B cell (primary cell): Measurements from ENCODE around the gene TM6SF1. TPM values are rescaled to one million over a fixed set of nuclear protein-coding genes. Genes with fewer than 3 reads are reported as not detected.

ENCODE experiments used
- ATAC-seq: fragments of 200-7000 bp; cut with Tn5 transposase; one replicate; pipeline ENCODE4 v1.10.0; 2021; ENCODE audit warnings: low read depth, mild to moderate bottlenecking, moderate number of reproducible peaks, moderate library complexity
- CTCF ChIA-PET: fragments of 350-600 bp; sonication (Branson Sonifier 250); formaldehyde crosslinking; loops from one replicate; lab custom pipeline; 2021; ENCODE audit warnings: antibody characterized with exemption, inconsistent platforms; lab: Charles Lee
- POLR2A ChIA-PET: fragments of 350-600 bp; sonication (Branson Sonifier 250); formaldehyde crosslinking; loops from one replicate; lab custom pipeline; 2021; ENCODE audit warnings: antibody characterized with exemption; lab: Charles Lee
- DNase-seq: peaks from one replicate; pipeline ENCODE4 v3.0.0; 2013
- H2AFZ ChIP-seq: 2 replicates; pipeline ENCODE4 v1.6.1; 2012; ENCODE audit warnings: mild to moderate bottlenecking, low read depth, low read length; ENCODE audit not compliant: insufficient read depth, poor library complexity, severe bottlenecking
- H3K27ac ChIP-seq, 2 donors: 1 replicate in 1 of 2; 2 replicates in 1 of 2; pipeline ENCODE4 v1.5.1; 2012 to 2013; ENCODE audit warnings: low read length in 2 of 2, mild to moderate bottlenecking in 2 of 2, moderate library complexity in 1 of 2
- H3K27me3 ChIP-seq, 4 experiments: fragments of 200-600 bp in 1 of 4; sonication (generic) in 1 of 4; replicated peaks in 1 of 4; 1 replicate in 2 of 4; 2 replicates in 2 of 4; pipeline versions ENCODE4 v1.6.1 to v1.7.0; 2013 to 2016; ENCODE audit warnings: low read length in 3 of 4, mild to moderate bottlenecking in 2 of 4, mixed read lengths in 1 of 4, moderate library complexity in 1 of 4; ENCODE audit not compliant: insufficient read depth in 4 of 4, control insufficient read depth in 3 of 4; ENCODE audit errors: control extremely low read depth in 1 of 4
- H3K36me3 ChIP-seq, 2 experiments: replicated peaks in 1 of 2; 1 replicate in 1 of 2; 2 replicates in 1 of 2; pipeline versions ENCODE4 v1.6.1 to v1.7.1; 2013; ENCODE audit warnings: low read length in 1 of 2; ENCODE audit not compliant: insufficient read depth in 2 of 2, control insufficient read depth in 1 of 2; ENCODE audit errors: control extremely low read depth in 1 of 2, extremely low read depth in 1 of 2
- H3K4me1 ChIP-seq, 2 donors: fragments of 200-600 bp in 1 of 2; sonication (generic) in 1 of 2; 1 replicate in 1 of 2; 2 replicates in 1 of 2; pipeline versions ENCODE4 v1.5.1 to v1.6.1; 2013 to 2017; ENCODE audit warnings: low read length in 2 of 2; ENCODE audit not compliant: control insufficient read depth in 2 of 2, insufficient read depth in 2 of 2
- H3K4me2 ChIP-seq: replicated peaks from 2 replicates; pipeline ENCODE3; 2012; ENCODE audit warnings: mild to moderate bottlenecking, low read depth, low read length; ENCODE audit not compliant: poor library complexity, severe bottlenecking
- H3K4me3 ChIP-seq, 5 experiments: fragments of 200-600 bp in 1 of 5; sonication (generic) in 1 of 5; 1 replicate in 3 of 5; 2 replicates in 2 of 5; pipeline versions ENCODE4 v1.5.1 to v1.7.0; 2011 to 2016; ENCODE audit warnings: low read length in 4 of 5, mild to moderate bottlenecking in 4 of 5, low read depth in 2 of 5, control low read depth in 1 of 5, moderate library complexity in 1 of 5; ENCODE audit not compliant: insufficient read depth in 1 of 5; ENCODE audit errors: control extremely low read depth in 1 of 5, extremely low read depth in 1 of 5
- H3K79me2 ChIP-seq: fragments of 200-600 bp; sonication (generic); one replicate; pipeline ENCODE4 v1.6.0; 2016; ENCODE audit warnings: low read length; ENCODE audit not compliant: control insufficient read depth, insufficient read depth
- H3K9ac ChIP-seq: fragments of 200-600 bp; sonication (generic); 2 replicates; pipeline ENCODE4 v1.6.1; 2017; ENCODE audit warnings: mild to moderate bottlenecking, low read length, moderate library complexity
- H3K9me3 ChIP-seq, 3 donors: one replicate each; pipeline versions ENCODE4 v1.6.1 to v1.7.1; 2013; ENCODE audit warnings: low read length in 2 of 3; ENCODE audit not compliant: control insufficient read depth in 2 of 3, insufficient read depth in 1 of 3; ENCODE audit errors: control extremely low read depth in 1 of 3
- H4K20me1 ChIP-seq: 2 replicates; pipeline ENCODE4 v1.6.0; 2012; ENCODE audit warnings: mild to moderate bottlenecking, low read length; ENCODE audit not compliant: insufficient read depth, control insufficient read depth, poor library complexity, severe bottlenecking
- H3K27ac Mint-ChIP-seq: one replicate; pipeline ENCODE4 v1.8.0; 2021; ENCODE audit warnings: mixed read lengths
- H3K27me3 Mint-ChIP-seq: one replicate; pipeline ENCODE4 v1.8.0; 2021; ENCODE audit warnings: mixed read lengths
- H3K4me1 Mint-ChIP-seq: one replicate; pipeline ENCODE4 v1.8.0; 2021; ENCODE audit warnings: mixed read lengths
- H3K4me3 Mint-ChIP-seq: one replicate; pipeline ENCODE4 v1.8.0; 2021; ENCODE audit warnings: mixed read lengths
- H3K9me3 Mint-ChIP-seq: one replicate; pipeline ENCODE4 v1.8.0; 2022; ENCODE audit warnings: mixed read lengths; ENCODE audit not compliant: insufficient read depth
- EZH2 ChIP-seq: IDR thresholded peaks from 2 replicates; pipeline ENCODE4 v1.6.1; 2012; ENCODE audit warnings: borderline replicate concordance, low read depth, mild to moderate bottlenecking, moderate library complexity, low read length; ENCODE audit not compliant: insufficient read depth, poor library complexity, severe bottlenecking
- WGBS: methylation state at CpG from one replicate; pipeline ENCODE4 v1.1.5; 2013; ENCODE audit warnings: missing lambda C conversion rate; ENCODE audit not compliant: insufficient coverage; 5-methylcytosine and 5-hydroxymethylcytosine counted together
- intact Hi-C: fragments of 100-400 bp; cut with micrococcal nuclease; formaldehyde crosslinking; loops from one replicate; pipeline ENCODE4 v1.10.0; 2022
- polyA plus RNA-seq: library from polyadenylated mRNA; depleted of rRNA; stranded (reverse); fragments of >200 nt; gene quantifications from 2 replicates; pipeline ENCODE4 v1.2.3, GENCODE V29; 2012
- total RNA-seq, 2 donors: library from RNA; stranded (reverse); fragments of 120-200 nt in 1 of 2; gene quantifications; 1 replicate in 1 of 2; 2 replicates in 1 of 2; pipeline versions ENCODE4 v1.2.3 to v1.2.4, GENCODE V29; 2013 to 2022
- TF ChIP-seq, protein P1 (sequence below): fragments of 200-600 bp; IDR thresholded peaks from one replicate; pipeline ENCODE4 v1.8.0; 2022; ENCODE audit warnings: antibody characterized with exemption, mild to moderate bottlenecking

Gene TM6SF1
- total and polyA plus RNA-seq, 2 donors (not counting 1 experiment from before 2014, with no cell fraction given): 1.1 to 1.6 TPM

DNA sequence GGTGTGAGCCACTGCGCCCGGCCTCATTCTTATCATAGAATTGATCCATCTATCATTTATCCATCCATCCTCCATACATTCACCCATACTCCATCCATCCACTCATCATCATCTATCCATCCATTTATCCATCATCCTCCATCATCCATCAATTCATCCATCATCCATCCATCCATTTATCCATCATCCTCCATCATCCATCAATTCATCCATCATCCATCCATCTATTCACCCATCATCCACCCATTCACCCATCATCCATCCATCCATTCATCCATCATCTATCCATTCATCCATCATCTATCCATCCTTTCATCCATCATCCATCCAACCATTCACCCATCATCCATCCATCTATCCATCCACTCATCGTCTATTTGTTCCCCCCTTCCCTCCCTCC, 3.7 kb downstream of the TM6SF1 start:
- H3K9me3 ChIP-seq: no peaks in the 10 kb centered on the region
- Mint-ChIP-seq H3K27ac (no peak overlapping the region), H3K4me3 (no peak overlapping the region), H3K27me3 (peaks cover 23% of the 10 kb centered on the region), H3K4me1 (peaks cover 24% of the 10 kb centered on the region), H3K9me3 (no peaks in the 10 kb centered on the region)
- DNase-seq (no peak), ATAC-seq (no peak)
- POLR2A ChIA-PET: no interaction called here
- H3K4me1 ChIP-seq: peaks cover 14 to 22% of the 10 kb centered on the region in 2 donors
- CTCF ChIA-PET: no interaction called here
- H3K27me3 ChIP-seq: peaks cover 0 to 3% (median under 1%) of the 10 kb centered on the region in 4 experiments
- TF ChIP-seq, protein P1, sequence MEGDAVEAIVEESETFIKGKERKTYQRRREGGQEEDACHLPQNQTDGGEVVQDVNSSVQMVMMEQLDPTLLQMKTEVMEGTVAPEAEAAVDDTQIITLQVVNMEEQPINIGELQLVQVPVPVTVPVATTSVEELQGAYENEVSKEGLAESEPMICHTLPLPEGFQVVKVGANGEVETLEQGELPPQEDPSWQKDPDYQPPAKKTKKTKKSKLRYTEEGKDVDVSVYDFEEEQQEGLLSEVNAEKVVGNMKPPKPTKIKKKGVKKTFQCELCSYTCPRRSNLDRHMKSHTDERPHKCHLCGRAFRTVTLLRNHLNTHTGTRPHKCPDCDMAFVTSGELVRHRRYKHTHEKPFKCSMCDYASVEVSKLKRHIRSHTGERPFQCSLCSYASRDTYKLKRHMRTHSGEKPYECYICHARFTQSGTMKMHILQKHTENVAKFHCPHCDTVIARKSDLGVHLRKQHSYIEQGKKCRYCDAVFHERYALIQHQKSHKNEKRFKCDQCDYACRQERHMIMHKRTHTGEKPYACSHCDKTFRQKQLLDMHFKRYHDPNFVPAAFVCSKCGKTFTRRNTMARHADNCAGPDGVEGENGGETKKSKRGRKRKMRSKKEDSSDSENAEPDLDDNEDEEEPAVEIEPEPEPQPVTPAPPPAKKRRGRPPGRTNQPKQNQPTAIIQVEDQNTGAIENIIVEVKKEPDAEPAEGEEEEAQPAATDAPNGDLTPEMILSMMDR: no peak
- no peak for TF ChIP-seq EZH2
- no peak overlapping the region for H3K9ac ChIP-seq
- H3K4me3 ChIP-seq: no peak overlapping the region
- intact Hi-C loops: no loop called here
- no peaks in the 10 kb centered on the region for H3K79me2 ChIP-seq
- H3K27ac ChIP-seq: no peak overlapping the region
- no peak overlapping the region for H2AFZ ChIP-seq
- no peaks in the 10 kb centered on the region for H3K36me3 ChIP-seq
- 97% methylated on average over 2 of the region's 3 CpGs for WGBS
- H4K20me1 ChIP-seq: no peaks in the 10 kb centered on the region
- no peak overlapping the region for H3K4me2 ChIP-seq

DNA sequence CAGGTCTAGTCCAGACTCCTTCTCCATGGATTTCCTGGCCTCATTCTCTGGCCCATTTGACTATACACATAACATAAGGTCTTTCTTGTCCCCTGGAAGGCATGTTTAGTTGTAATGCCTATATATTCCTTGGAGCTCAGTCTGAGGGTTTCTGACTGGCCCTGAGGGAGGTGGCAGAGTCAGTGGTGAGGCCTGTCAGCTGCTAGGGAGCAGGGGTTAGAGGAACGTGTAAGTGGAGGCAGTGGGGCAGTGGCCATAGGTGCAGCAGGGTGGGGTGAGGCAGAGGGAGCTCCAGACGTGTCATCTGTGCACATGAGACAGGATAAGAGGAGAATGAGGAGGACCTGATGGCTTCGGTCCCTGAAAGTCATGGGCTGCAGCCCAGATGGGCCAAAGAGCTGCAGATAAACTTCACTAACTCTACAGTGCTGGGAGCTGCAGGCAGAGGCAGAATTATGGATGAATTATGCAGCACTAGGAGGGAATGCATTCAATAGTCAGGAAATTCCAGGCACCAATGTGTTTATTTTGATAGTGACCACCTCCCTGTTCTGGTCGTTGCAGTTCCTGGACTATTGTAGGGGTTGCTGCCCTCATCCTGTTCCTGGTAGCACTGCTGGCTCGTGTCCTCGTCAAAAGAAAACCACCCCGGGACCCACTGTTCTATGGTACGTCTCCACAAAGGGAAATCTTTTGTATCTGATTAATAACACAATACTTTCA, 4.9 kb downstream of the TM6SF1 start:
- H3K9me3 ChIP-seq: no peaks in the 10 kb centered on the region
- ATAC-seq: no peak
- Mint-ChIP-seq H3K9me3 (no peaks in the 10 kb centered on the region), H3K4me1 (peaks cover 19% of the 10 kb centered on the region), H3K27me3 (peaks cover 17% of the 10 kb centered on the region), H3K4me3 (no peak overlapping the region), H3K27ac (no peak overlapping the region)
- 87% methylated on average over 5 of the region's 8 CpGs for WGBS
- H3K79me2 ChIP-seq: no peaks in the 10 kb centered on the region
- H4K20me1 ChIP-seq: no peaks in the 10 kb centered on the region
- H3K4me2 ChIP-seq: no peak overlapping the region
- intact Hi-C loops: no loop called here
- H2AFZ ChIP-seq: no peak overlapping the region
- no peak overlapping the region for H3K4me3 ChIP-seq
- H3K4me1 ChIP-seq: peaks cover 14 to 16% of the 10 kb centered on the region in 2 donors
- CTCF ChIA-PET: no interaction called here
- POLR2A ChIA-PET: no interaction called here
- no peak for DNase-seq
- H3K27ac ChIP-seq: no peak overlapping the region
- no peaks in the 10 kb centered on the region for H3K36me3 ChIP-seq
- TF ChIP-seq, protein P1: no peak
- no peak for TF ChIP-seq EZH2
- peaks cover 0 to 3% (median 0%) of the 10 kb centered on the region in 4 experiments for H3K27me3 ChIP-seq
- H3K9ac ChIP-seq: no peak overlapping the region
